ENCODE measurements around the gene PACRG. TPM values are rescaled to one million over a fixed set of nuclear protein-coding genes. Genes with fewer than 3 reads are reported as not detected.

Gene PACRG
- total RNA-seq, 4 donors from 2014 or later = 1.5 to 10.4 (median 2.1) TPM

- Histone ChIP-seq H3K27ac (no peak overlapping the region), H3K9me3 (no peaks in the 10 kb centered on the region), H3K4me3 (no peak overlapping the region), H3K36me3 (no peaks in the 10 kb centered on the region), H3K27me3 (no peaks in the 10 kb centered on the region), H3K4me1 (no peaks in the 10 kb centered on the region)
- no peak for DNase-seq (ENCODE audit: low spot score in 2 of 2)
- TF ChIP-seq EP300 (IDR thresholded peaks at IDR 0.05) = no peak
- TF ChIP-seq POLR2A (IDR thresholded peaks at IDR 0.05) = no peak
- no peak for TF ChIP-seq CTCF (IDR thresholded peaks at IDR 0.05)
Observed at GRCh38 chr6:162751211-162751859, 23.6 kb downstream of the PACRG start.

- TF ChIP-seq CTCF (IDR thresholded peaks at IDR 0.05) (no peak), POLR2A (IDR thresholded peaks at IDR 0.05) (no peak), EP300 (IDR thresholded peaks at IDR 0.05) (no peak)
- Histone ChIP-seq H3K4me3 (no peak overlapping the region), H3K36me3 (no peaks in the 10 kb centered on the region), H3K9me3 (no peaks in the 10 kb centered on the region), H3K4me1 (no peaks in the 10 kb centered on the region), H3K27me3 (no peaks in the 10 kb centered on the region), H3K27ac (no peak overlapping the region)
- no peak for DNase-seq (ENCODE audit: low spot score in 2 of 2)
Observed at GRCh38 chr6:162753775-162754174, 26.0 kb downstream of the PACRG start.

GRCh38 chr6:162770136-162770535 is 42.4 kb downstream of the PACRG start:
- Histone ChIP-seq H3K27ac (no peak overlapping the region), H3K36me3 (no peaks in the 10 kb centered on the region), H3K9me3 (no peaks in the 10 kb centered on the region), H3K27me3 (no peaks in the 10 kb centered on the region), H3K4me1 (no peaks in the 10 kb centered on the region), H3K4me3 (no peak overlapping the region)
- no peak for DNase-seq (ENCODE audit: low spot score in 2 of 2)
- no peak for TF ChIP-seq EP300 (IDR thresholded peaks at IDR 0.05)
- no peak for TF ChIP-seq POLR2A (IDR thresholded peaks at IDR 0.05)
- no peak for TF ChIP-seq CTCF (IDR thresholded peaks at IDR 0.05)

- Histone ChIP-seq H3K27me3 (no peaks in the 10 kb centered on the region), H3K36me3 (no peaks in the 10 kb centered on the region), H3K4me1 (no peaks in the 10 kb centered on the region), H3K4me3 (no peak overlapping the region), H3K27ac (no peak overlapping the region), H3K9me3 (no peaks in the 10 kb centered on the region)
- WGBS, 2 donors = 87 to 94% methylated on average over 1 of the region's 1 CpG
- DNase-seq (ENCODE audit: low spot score in 2 of 2) = no peak
- no peak for TF ChIP-seq EP300 (IDR thresholded peaks at IDR 0.05)
- no peak for TF ChIP-seq CTCF (IDR thresholded peaks at IDR 0.05)
- TF ChIP-seq POLR2A (IDR thresholded peaks at IDR 0.05) = no peak
Observed at GRCh38 chr6:162770955-162771354, 43.2 kb downstream of the PACRG start.

- Histone ChIP-seq H3K27ac (no peak overlapping the region), H3K36me3 (no peaks in the 10 kb centered on the region), H3K27me3 (no peaks in the 10 kb centered on the region), H3K4me1 (no peaks in the 10 kb centered on the region), H3K9me3 (no peaks in the 10 kb centered on the region), H3K4me3 (no peak overlapping the region)
- TF ChIP-seq POLR2A (IDR thresholded peaks at IDR 0.05) (no peak), EP300 (IDR thresholded peaks at IDR 0.05) (no peak), CTCF (IDR thresholded peaks at IDR 0.05) (no peak)
- DNase-seq (ENCODE audit: low spot score in 2 of 2) = no peak
Observed at GRCh38 chr6:162772466-162772865, 44.7 kb downstream of the PACRG start.
